ENCODE data around the gene PNLDC1.
"Not testable (repeated sequence)": the region's sequence is repeated elsewhere in the genome, so short reads cannot be mapped to it uniquely, and the experiment has no call there.

Gene PNLDC1

DNA sequence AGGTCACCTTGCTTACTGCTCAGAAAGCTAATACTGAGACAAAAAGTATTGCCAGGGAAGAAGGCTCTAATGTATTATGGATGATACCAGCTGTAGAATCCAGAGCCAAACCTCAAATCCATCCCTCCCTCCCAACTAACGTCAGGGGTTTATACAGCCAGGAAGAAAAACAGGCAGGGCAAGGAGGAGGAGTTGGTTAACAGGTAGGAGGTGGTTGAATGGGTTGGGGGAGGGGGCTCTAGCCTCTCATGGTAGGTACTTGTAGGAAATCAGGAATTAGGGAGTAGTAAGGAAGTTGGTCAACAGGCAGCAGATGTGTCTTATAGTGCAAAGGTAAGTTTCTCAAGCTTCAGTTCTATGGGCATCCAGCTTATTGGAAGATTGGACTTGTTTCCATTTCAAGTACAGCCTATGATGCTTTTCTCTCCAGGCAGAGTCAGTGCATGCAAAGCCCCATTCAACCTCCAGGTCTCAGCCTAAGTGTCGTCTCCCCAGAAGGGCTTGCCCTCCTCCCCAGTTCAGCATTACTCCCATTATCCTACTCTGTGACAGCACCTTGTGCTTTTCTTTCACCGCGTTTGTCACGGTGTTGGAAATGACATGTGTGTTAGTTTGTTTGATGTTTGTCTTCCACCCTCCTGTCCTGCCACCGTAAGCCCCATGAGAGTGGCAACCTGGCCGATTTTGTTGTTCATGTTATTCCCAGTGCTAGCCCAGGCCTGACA, 38.1 kb downstream of the PNLDC1 start:
- H3K18ac ChIP-seq (ENCODE audit: low read depth in 1 of 2, low read length in 2 of 2): no peak overlapping the region
- H2BK15ac ChIP-seq (ENCODE audit: low read depth, poor library complexity, severe bottlenecking): no peak overlapping the region
- H4K91ac ChIP-seq (ENCODE audit: low read length): no peak overlapping the region
- H3K36me3 ChIP-seq (ENCODE audit: control insufficient read depth in 1 of 2, insufficient read depth in 2 of 2, low read depth in 1 of 2, low read length in 2 of 2): no peaks in the 10 kb centered on the region
- no peaks in the 10 kb centered on the region for H3K79me1 ChIP-seq (replicated peaks; ENCODE audit: low read length, poor library complexity, severe bottlenecking)
- H3K4me3 ChIP-seq (ENCODE audit: insufficient read depth in 1 of 2, low read depth in 1 of 2, low read length in 2 of 2): no peak overlapping the region
- WGBS: 81% methylated on average over 7 of the region's 7 CpGs
- no peak overlapping the region for H3K14ac ChIP-seq (ENCODE audit: low read length in 2 of 2)
- H2BK120ac ChIP-seq (ENCODE audit: low read depth, low read length): no peak overlapping the region
- no peak overlapping the region for H3K27ac ChIP-seq (ENCODE audit: low read length, poor library complexity, severe bottlenecking)
- H4K8ac ChIP-seq (ENCODE audit: low read length): no peak overlapping the region
- no peak overlapping the region for H2BK12ac ChIP-seq (ENCODE audit: low read length in 2 of 2)
- DNase-seq: no peak
- no peak overlapping the region for H2BK5ac ChIP-seq (ENCODE audit: low read depth, low read length, poor library complexity, severe bottlenecking)
- H3K9me3 ChIP-seq (ENCODE audit: control insufficient read depth, low read length): no peaks in the 10 kb centered on the region
- no peak overlapping the region for H3K23ac ChIP-seq (ENCODE audit: low read length in 2 of 2)
- H3K4me1 ChIP-seq (ENCODE audit: control insufficient read depth, insufficient read depth, low read depth, low read length): no peaks in the 10 kb centered on the region
- H3K4ac ChIP-seq (ENCODE audit: low read depth in 1 of 2, low read length in 2 of 2): no peak overlapping the region
- no peak overlapping the region for H2AK5ac ChIP-seq (ENCODE audit: low read length, severe bottlenecking)
- H3K27me3 ChIP-seq (ENCODE audit: control insufficient read depth in 1 of 2, insufficient read depth in 1 of 2, low read length in 2 of 2): no peaks in the 10 kb centered on the region
- no peak overlapping the region for H3K9ac ChIP-seq (ENCODE audit: low read length)
- no peak overlapping the region for H3K4me2 ChIP-seq (ENCODE audit: low read length, poor library complexity, severe bottlenecking)
- no peak overlapping the region for H2AFZ ChIP-seq (ENCODE audit: low read depth, low read length)

DNA sequence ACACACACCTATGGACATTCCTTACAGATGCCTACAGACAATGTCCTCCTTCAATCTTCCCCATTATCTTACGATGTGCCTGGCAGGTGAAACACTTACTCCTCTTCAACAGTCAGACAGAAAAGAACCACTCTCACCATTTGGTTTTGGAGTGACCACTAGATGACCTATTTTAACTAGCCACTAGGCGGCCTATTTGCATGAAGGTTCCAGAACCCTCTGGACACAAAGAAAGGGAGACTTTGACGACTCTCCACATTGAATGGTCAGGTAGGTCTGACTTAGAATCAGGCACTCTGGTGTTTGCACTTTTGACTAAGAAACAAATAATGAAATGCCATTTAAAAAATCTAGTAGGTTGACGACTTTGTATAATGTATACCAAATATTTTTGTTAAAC, 42.0 kb downstream of the PNLDC1 start:
- Histone ChIP-seq H3K14ac (ENCODE audit: low read length in 2 of 2) (no peak overlapping the region), H2BK120ac (ENCODE audit: low read depth, low read length) (no peak overlapping the region), H3K4ac (ENCODE audit: low read depth in 1 of 2, low read length in 2 of 2) (no peak overlapping the region), H3K18ac (ENCODE audit: low read depth in 1 of 2, low read length in 2 of 2) (no peak overlapping the region), H4K8ac (ENCODE audit: low read length) (no peak overlapping the region), H2BK12ac (ENCODE audit: low read length in 2 of 2) (no peak overlapping the region), H3K79me1 (replicated peaks; ENCODE audit: low read length, poor library complexity, severe bottlenecking) (no peaks in the 10 kb centered on the region), H4K91ac (ENCODE audit: low read length) (no peak overlapping the region), H2AFZ (ENCODE audit: low read depth, low read length) (no peak overlapping the region), H3K27ac (ENCODE audit: low read length, poor library complexity, severe bottlenecking) (no peak overlapping the region), H2BK5ac (ENCODE audit: low read depth, low read length, poor library complexity, severe bottlenecking) (no peak overlapping the region), H2BK15ac (ENCODE audit: low read depth, poor library complexity, severe bottlenecking) (no peak overlapping the region), H3K9me3 (ENCODE audit: control insufficient read depth, low read length) (no peaks in the 10 kb centered on the region), H3K27me3 (ENCODE audit: control insufficient read depth in 1 of 2, insufficient read depth in 1 of 2, low read length in 2 of 2) (no peaks in the 10 kb centered on the region), H3K4me1 (ENCODE audit: control insufficient read depth, insufficient read depth, low read depth, low read length) (no peaks in the 10 kb centered on the region), H3K36me3 (ENCODE audit: control insufficient read depth in 1 of 2, insufficient read depth in 2 of 2, low read depth in 1 of 2, low read length in 2 of 2) (no peaks in the 10 kb centered on the region), H3K9ac (ENCODE audit: low read length) (no peak overlapping the region), H3K4me3 (ENCODE audit: insufficient read depth in 1 of 2, low read depth in 1 of 2, low read length in 2 of 2) (no peak overlapping the region), H2AK5ac (ENCODE audit: low read length, severe bottlenecking) (no peak overlapping the region), H3K23ac (ENCODE audit: low read length in 2 of 2) (no peak overlapping the region), H3K4me2 (ENCODE audit: low read length, poor library complexity, severe bottlenecking) (no peak overlapping the region)
- DNase-seq: peak; percentile 23
- 64% methylated on average over 3 of the region's 4 CpGs for WGBS

DNA sequence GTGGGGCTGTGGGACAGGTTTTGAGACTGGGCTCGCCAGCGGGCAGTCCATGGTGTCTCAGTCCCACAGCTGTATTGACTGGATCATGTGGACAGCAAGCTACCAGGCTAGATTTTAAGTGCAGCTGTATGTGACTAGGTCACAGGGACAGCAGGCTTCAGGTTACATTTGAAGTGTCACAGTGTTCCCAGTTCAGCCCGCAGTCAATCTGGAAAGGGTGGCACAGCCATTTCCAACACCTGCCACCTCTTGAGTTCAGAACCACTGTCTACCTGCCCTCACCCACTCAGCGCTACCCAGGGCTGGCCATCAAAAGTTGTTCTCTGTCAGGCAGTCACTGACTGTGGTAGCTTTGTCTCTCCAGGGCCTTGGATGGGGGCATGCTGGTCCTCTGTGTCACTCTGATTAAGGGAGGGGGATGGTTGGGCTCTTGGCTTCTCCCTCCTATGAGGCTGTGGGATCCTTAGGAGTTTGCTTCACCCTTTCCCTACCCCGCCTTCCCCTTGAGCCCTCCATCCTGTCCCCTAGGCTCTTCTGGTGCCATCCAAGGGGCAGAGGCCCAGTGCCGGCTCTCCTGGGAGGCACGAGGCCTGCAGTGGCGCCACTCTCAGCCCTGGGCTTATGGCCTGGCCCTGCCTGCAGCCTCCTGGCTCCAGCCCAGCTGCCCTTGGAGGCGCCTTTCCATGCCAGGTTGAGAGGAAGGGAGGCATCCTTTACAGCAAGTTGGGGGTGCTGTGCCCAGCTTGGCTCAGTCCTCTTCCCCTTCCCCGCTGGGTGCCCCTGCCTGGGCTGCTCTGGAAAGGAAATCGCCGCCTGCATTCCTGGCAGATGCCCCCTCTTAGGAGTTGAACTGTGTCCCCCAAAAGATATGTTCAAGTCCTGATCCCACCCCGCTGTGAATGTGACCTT, 44.9 kb downstream of the PNLDC1 start:
- H3K14ac ChIP-seq (ENCODE audit: low read length in 2 of 2): no peak overlapping the region
- no peaks in the 10 kb centered on the region for H3K4me1 ChIP-seq (ENCODE audit: control insufficient read depth, insufficient read depth, low read depth, low read length)
- no peak overlapping the region for H2BK15ac ChIP-seq (ENCODE audit: low read depth, poor library complexity, severe bottlenecking)
- DNase-seq: no peak
- H3K9me3 ChIP-seq (ENCODE audit: control insufficient read depth, low read length): no peaks in the 10 kb centered on the region
- no peak overlapping the region for H2BK12ac ChIP-seq (ENCODE audit: low read length in 2 of 2)
- WGBS: 76% methylated on average over 12 of the region's 13 CpGs
- no peak overlapping the region for H2BK5ac ChIP-seq (ENCODE audit: low read depth, low read length, poor library complexity, severe bottlenecking)
- no peak overlapping the region for H2AFZ ChIP-seq (ENCODE audit: low read depth, low read length)
- no peak overlapping the region for H3K4me2 ChIP-seq (ENCODE audit: low read length, poor library complexity, severe bottlenecking)
- no peak overlapping the region for H2BK120ac ChIP-seq (ENCODE audit: low read depth, low read length)
- no peak overlapping the region for H3K27ac ChIP-seq (ENCODE audit: low read length, poor library complexity, severe bottlenecking)
- H3K4me3 ChIP-seq (ENCODE audit: insufficient read depth in 1 of 2, low read depth in 1 of 2, low read length in 2 of 2): no peak overlapping the region
- no peaks in the 10 kb centered on the region for H3K79me1 ChIP-seq (replicated peaks; ENCODE audit: low read length, poor library complexity, severe bottlenecking)
- H4K91ac ChIP-seq (ENCODE audit: low read length): no peak overlapping the region
- H4K8ac ChIP-seq (ENCODE audit: low read length): no peak overlapping the region
- H3K4ac ChIP-seq (ENCODE audit: low read depth in 1 of 2, low read length in 2 of 2): no peak overlapping the region
- no peak overlapping the region for H3K9ac ChIP-seq (ENCODE audit: low read length)
- no peak overlapping the region for H2AK5ac ChIP-seq (ENCODE audit: low read length, severe bottlenecking)
- no peaks in the 10 kb centered on the region for H3K27me3 ChIP-seq (ENCODE audit: control insufficient read depth in 1 of 2, insufficient read depth in 1 of 2, low read length in 2 of 2)
- no peak overlapping the region for H3K18ac ChIP-seq (ENCODE audit: low read depth in 1 of 2, low read length in 2 of 2)
- no peaks in the 10 kb centered on the region for H3K36me3 ChIP-seq (ENCODE audit: control insufficient read depth in 1 of 2, insufficient read depth in 2 of 2, low read depth in 1 of 2, low read length in 2 of 2)
- no peak overlapping the region for H3K23ac ChIP-seq (ENCODE audit: low read length in 2 of 2)

DNA sequence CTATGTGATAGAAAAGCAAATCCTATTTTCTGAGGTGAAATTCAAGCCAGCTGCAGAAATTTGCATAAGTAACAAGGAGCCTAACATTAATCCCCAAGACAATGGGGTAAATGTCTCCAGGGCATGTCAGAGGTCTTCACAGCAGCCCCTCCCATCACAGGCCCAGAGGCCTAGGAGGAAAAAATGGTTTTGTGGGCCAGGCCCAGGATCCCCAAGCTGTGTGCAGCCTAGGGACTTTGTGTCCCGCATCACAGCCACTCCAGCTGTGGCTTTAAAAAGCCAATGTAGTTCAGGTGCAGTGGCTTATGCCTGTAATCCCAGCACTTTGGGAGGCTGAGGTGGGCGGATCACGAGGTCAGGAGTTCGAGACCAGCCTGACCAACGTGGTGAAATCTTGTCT, 48.5 kb downstream of the PNLDC1 start:
- H3K79me1 ChIP-seq (replicated peaks; ENCODE audit: low read length, poor library complexity, severe bottlenecking); H3K23ac ChIP-seq (ENCODE audit: low read length in 2 of 2); H3K27me3 ChIP-seq (ENCODE audit: control insufficient read depth in 1 of 2, insufficient read depth in 1 of 2, low read length in 2 of 2); H4K91ac ChIP-seq (ENCODE audit: low read length); H3K4me3 ChIP-seq (ENCODE audit: insufficient read depth in 1 of 2, low read depth in 1 of 2, low read length in 2 of 2); H2BK120ac ChIP-seq (ENCODE audit: low read depth, low read length); H3K4ac ChIP-seq (ENCODE audit: low read depth in 1 of 2, low read length in 2 of 2); H3K9ac ChIP-seq (ENCODE audit: low read length); H3K36me3 ChIP-seq (ENCODE audit: control insufficient read depth in 1 of 2, insufficient read depth in 2 of 2, low read depth in 1 of 2, low read length in 2 of 2); H2AK5ac ChIP-seq (ENCODE audit: low read length, severe bottlenecking); H2BK12ac ChIP-seq (ENCODE audit: low read length in 2 of 2); H4K8ac ChIP-seq (ENCODE audit: low read length); H3K4me1 ChIP-seq (ENCODE audit: control insufficient read depth, insufficient read depth, low read depth, low read length); H3K4me2 ChIP-seq (ENCODE audit: low read length, poor library complexity, severe bottlenecking); H2AFZ ChIP-seq (ENCODE audit: low read depth, low read length); H2BK15ac ChIP-seq (ENCODE audit: low read depth, poor library complexity, severe bottlenecking); H2BK5ac ChIP-seq (ENCODE audit: low read depth, low read length, poor library complexity, severe bottlenecking); H3K9me3 ChIP-seq (ENCODE audit: control insufficient read depth, low read length); H3K27ac ChIP-seq (ENCODE audit: low read length, poor library complexity, severe bottlenecking); DNase-seq; H3K14ac ChIP-seq (ENCODE audit: low read length in 2 of 2); H3K18ac ChIP-seq (ENCODE audit: low read depth in 1 of 2, low read length in 2 of 2): not testable (repeated sequence)
- 84% methylated on average over 5 of the region's 5 CpGs for WGBS

All from mesenchymal stem cell (in vitro differentiated cells and primary cell).